ENCODE results near the gene APBA1.
A peak's percentile ranks its signal among the peaks of the same experiment; 100 is the strongest.

Gene APBA1

GRCh38 chr9:69671879-69672595 lies at the start of gene APBA1:
Gene APBA1 (minus strand): TSS chr9:69672371.
- DNase-seq = peak; percentile 62

- DNase-seq = no peak
Measured at GRCh38 chr9:69719983-69720382, 47.8 kb upstream of the APBA1 start.

GRCh38 chr9:69719367-69719766 lies 47.2 kb upstream of the APBA1 start:
- DNase-seq = no peak

GRCh38 chr9:69718218-69718617 lies 46.0 kb upstream of the APBA1 start:
- no peak for DNase-seq

DNA sequence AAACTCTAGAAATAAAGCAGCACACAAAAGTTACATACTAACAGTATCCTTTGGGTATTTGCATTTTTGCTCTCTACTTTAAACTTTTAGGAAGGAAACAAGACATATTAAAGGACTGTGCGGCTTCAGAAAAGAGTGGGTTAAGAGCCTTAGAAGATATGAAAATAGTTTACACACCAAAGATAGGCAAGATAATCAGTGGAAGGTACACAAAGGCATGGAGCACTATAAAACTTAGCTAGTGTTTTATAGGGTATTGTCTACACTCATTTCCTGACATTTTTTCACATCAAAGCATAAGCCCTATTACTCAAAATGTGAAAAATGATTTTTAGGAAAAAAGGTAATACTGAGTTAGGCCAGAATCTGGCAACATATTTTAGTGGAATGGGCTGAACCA lies 43.7 kb upstream of the APBA1 start:
- no peak for DNase-seq

GRCh38 chr9:69715096-69715495 lies 42.9 kb upstream of the APBA1 start:
- DNase-seq = no peak

DNA sequence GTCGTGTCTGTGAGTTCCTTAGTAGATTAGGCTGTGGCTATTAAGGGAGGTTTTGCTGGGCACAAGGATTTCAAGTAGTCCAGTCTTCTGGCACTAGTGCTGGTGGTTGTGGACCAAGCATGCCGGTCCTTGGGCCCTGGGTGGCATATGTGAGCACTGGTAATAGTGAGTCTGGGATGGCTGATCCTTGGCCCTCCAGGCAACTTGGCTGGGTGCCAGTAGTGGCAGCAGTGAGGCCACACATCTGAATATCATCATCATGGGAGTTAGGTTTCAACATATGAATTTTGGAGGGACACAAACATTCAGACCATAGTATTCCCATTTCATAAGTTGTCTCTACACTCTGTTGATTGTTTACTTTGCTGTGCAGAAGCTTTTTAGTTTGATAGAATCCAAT lies 25.3 kb upstream of the APBA1 start:
- no peak for DNase-seq

DNA sequence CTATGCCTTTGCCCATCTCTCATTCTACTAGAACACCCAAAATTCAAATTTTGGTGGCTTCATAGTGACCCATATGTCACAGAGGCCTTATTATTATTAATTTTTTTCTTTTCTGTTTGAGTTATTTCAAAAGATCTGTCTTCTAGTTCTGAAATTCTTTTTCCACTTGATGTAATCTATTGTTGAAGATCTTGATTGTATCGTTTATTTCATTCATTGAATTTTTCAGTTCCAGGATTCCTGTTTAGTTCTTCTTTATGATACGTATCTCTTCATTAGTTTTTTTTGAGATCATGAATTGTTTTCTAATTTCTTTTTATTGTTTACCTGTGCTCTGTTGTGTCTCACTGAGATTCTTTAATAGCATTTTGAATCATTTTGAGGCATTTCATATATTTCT lies 24.6 kb upstream of the APBA1 start:
- no peak for DNase-seq

DNA sequence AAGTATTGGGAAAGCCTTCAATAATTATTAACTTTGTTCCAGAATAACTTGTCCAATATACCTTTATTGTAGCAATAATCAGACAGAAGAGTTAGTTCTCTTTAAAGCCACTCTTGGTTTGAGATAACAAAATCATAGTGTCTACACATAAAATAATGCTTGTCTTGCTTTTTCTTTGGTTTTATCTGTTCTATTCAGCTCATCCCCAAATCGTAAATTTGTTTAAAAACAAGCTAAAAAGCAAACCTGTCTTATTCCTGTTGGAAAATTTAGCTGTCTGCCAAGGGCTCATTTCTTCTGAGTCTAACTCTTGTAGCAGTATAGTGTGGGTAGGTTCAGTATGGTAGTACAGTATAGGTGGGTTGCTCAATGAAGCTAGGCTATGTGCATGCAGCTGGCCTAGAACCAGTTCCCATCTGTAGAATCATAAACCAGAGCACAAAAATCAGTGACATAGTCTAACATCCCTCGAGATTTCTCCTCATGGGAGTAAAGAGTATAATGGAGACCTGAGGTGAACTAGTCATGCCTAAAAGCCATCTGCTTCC lies 17.9 kb upstream of the APBA1 start:
- no peak for DNase-seq

GRCh38 chr9:69683927-69684326 lies 11.8 kb upstream of the APBA1 start:
- DNase-seq = no peak

GRCh38 chr9:69678843-69679538 lies 6.8 kb upstream of the APBA1 start:
- DNase-seq = no peak

GRCh38 chr9:69677931-69678330 lies 5.8 kb upstream of the APBA1 start:
- DNase-seq = no peak

DNA sequence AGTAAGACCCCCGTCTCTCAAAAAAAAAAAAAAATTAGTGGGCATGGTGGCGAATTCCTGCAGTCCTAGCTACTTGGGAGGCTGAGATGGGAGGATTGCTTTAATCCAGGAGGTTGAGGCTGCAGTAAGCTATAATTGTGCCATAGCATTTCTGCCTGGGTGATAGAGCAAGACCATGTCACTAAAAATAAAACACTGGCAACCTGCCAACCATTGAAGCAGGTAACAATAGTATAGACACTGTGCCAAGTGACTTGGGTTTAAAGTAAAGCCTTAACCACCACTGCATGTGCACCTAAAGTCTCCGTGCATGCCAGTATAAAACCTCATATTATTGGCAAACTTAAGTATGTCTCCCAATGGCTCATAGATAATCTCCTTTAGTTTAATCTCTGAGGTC lies 3.4 kb upstream of the APBA1 start:
- DNase-seq = no peak

GRCh38 chr9:69674716-69675438 lies 2.7 kb upstream of the APBA1 start:
- DNase-seq = no peak

- no peak for DNase-seq
Measured at GRCh38 chr9:69674112-69674685, 2.0 kb upstream of the APBA1 start.

- no peak for DNase-seq
Measured at GRCh38 chr9:69673311-69673640, 1.1 kb upstream of the APBA1 start.

DNA sequence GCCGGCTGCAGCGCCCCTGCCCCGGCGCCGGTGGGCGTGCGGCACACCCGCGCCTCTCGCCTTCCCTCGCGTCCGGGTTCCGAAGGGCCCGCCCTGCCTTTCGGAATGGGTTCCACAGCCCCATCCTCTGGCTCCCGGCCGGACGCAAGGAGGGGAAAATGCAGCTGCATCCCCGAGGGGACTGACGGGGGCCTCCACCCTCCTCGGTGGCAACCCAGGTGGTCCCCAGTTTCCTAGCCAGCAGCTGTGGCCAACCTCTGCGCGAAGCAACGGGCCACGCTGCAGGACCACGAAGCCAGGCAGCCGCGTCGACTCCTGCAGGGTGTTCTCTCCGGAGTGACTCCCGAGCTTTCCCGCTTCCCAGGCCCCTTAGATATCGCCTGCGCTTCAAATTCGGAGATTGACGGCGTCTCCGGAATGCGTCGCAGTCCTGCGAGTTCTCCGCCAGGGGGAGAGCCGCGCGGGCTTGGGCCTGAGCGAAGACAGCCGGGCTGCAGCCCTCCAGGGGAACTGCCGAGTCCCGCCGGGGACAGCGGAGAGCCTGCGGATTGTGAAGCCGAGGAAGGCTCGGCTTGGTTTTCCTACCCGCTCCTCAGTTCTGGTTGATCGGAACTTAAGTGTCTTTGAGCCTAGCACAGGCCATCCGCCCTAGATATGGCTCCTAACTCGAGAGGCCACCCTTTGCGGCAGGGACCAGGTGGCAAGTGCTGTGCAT lies 582 bp upstream of the APBA1 start:
- DNase-seq = peak; percentile 65

GRCh38 chr9:69671311-69671878 lies 776 bp downstream of the APBA1 start:
- DNase-seq = no peak

DNA sequence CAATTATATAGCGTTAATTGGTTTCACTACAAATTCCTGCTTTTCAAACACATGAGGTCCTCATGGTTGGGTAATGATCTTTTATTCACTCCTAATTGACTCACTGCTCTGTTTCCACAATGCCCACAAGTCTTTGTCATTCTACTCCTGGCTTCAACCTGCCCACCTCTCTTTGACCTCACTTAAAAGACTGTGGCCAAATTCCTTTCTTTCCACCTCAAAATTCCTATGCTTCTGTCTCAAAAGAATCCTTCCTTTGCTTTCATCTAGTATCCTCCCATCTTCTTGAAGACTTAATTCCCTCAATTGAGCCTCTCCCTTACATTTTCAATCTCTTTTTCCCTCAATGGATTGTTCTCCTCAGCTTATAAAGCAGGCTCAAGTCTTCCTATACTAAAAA lies 4.9 kb downstream of the APBA1 start:
- DNase-seq = no peak

DNA sequence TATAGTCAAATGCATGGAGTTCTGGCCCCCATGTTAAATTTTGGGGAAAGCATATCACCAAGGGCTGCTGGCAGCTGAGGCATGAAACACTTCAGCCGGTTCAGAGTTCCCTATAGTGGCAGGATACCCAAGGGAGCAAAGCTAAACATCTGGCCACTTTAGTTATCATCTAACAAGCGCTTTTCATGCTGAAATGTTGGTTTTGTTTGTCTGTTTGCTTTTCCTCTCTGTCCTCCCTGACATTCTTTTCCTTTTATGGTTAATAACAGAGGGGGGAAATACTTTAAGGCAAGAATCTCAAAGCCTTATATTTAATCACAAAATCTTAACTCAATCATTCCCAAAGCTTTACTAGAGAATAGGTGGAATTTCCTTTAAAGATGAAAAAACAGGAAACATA lies 11.9 kb downstream of the APBA1 start:
- no peak for DNase-seq

DNA sequence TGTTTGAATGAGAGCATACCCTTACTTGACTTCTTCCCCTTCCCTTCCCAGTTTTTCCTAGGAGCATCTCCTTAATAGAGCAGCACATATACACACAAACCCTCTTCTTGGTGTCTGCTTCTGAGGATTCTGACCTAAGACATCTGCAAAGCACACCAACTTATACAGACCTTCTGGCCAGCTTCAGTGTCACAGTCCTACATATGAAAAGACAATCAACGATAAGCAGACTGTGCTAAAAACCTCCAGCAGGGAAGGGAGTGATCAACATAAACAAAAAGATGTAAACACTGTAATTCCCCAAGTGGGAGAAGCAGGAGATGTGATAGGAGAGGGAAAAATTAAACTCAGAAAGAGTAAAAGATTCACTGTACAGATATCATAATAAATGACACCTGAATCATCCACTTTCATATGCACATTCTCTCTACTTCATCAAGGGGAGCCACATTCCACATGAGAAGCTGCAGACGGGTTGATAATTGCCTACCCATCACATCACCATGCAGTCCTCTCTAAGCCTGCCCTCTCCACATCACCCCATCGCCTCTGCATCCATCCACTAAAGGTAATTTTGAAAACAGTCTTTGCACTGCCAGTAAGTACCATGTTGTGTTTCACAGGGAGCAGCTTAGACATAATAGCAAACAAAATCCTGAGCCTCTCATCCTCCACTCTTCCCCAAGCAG lies 13.0 kb downstream of the APBA1 start:
- no peak for DNase-seq

DNA sequence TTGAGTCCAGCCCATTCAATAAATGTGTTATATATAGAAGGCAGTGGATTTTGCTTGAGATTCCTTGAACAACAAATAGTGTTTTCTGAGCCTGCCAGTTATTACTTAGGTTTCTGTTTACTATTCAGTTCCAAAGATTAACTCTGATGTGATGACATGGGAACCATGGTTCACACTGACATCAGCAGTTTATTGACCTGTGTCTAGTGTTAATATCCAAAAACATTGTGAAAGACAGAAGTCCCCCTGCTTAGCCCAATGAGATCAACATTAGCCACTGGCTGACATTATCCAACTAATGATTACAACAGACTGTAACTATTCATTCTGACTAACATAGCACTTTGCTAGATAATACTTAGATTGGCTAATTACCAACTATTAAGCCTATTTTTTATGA lies 14.9 kb downstream of the APBA1 start:
- no peak for DNase-seq

Data from activated CD8-positive, alpha-beta memory T cell treated with anti-CD3 and anti-CD28 coated beads, Interleukin-2, amount 50 U/mL, for 4 hours (primary cell).